Endothelial cell (in vitro differentiated cells): ENCODE results near the gene SUPT20HL1. TPM values are rescaled to one million over a fixed set of nuclear protein-coding genes. Genes with fewer than 3 reads are reported as not detected.

Source experiments
- DNase-seq: peaks from one replicate; pipeline ENCODE4 v3.0.0; 2021; ENCODE audit warnings: low spot score
- H3K27ac Mint-ChIP-seq: one replicate; pipeline ENCODE4 v1.8.0; 2021; ENCODE audit warnings: mixed read lengths, inconsistent platforms; ENCODE audit not compliant: unreplicated experiment
- H3K27me3 Mint-ChIP-seq: one replicate; pipeline ENCODE4 v1.8.0; 2021; ENCODE audit warnings: mild to moderate bottlenecking, moderate library complexity, mixed read lengths, inconsistent platforms; ENCODE audit not compliant: unreplicated experiment
- H3K36me3 Mint-ChIP-seq: one replicate; pipeline ENCODE4 v1.8.0; 2021; ENCODE audit warnings: mild to moderate bottlenecking, low read depth, mixed read lengths, inconsistent platforms; ENCODE audit not compliant: unreplicated experiment
- H3K4me1 Mint-ChIP-seq: one replicate; pipeline ENCODE4 v1.8.0; 2021; ENCODE audit warnings: mild to moderate bottlenecking, mixed read lengths, inconsistent platforms; ENCODE audit not compliant: unreplicated experiment
- H3K4me3 Mint-ChIP-seq: one replicate; pipeline ENCODE4 v1.8.0; 2021; ENCODE audit warnings: mild to moderate bottlenecking, mixed read lengths, inconsistent platforms; ENCODE audit not compliant: unreplicated experiment
- H3K9me3 Mint-ChIP-seq: one replicate; pipeline ENCODE4 v1.8.0; 2021; ENCODE audit warnings: mixed read lengths, inconsistent platforms; ENCODE audit not compliant: unreplicated experiment
- total RNA-seq: library from RNA; stranded (reverse); fragmentation: NEBNext Ultra II Directional; extraction: Animal tissue kit (Norgen Biotek cat#: 25700); gene quantifications from one replicate; pipeline ENCODE4 v1.2.1, GENCODE V29; 2021; ENCODE audit not compliant: unreplicated experiment
- TF ChIP-seq, protein P1 (sequence below): fragments of 200-600 bp; sonication (generic); IDR thresholded peaks from one replicate; pipeline ENCODE4 v1.5.0; 2021; ENCODE audit warnings: antibody characterized with exemption; ENCODE audit not compliant: unreplicated experiment

Gene SUPT20HL1
- total RNA-seq, 1 donor from 2014 or later: not detected

DNA sequence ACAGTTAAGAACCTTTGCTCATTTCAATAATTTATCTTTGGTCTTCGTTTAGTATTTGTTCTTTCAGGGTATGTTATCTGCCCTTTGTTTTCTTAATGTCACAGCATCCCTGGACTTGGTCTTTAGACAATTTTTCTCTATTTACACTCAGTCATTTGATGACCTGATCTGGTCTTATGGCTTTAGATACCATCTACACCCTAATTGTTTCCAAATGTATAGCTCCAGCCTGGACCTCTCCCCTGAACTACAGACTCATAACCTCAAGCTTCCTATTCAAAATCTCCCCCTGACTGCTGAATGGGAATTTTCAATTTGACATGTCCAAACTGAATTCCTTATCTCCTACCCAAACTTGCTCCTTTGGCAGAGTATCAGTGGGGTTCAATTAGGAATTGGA lies 42.9 kb upstream of the SUPT20HL1 start:
- DNase-seq: no peak
- Mint-ChIP-seq H3K4me1 (no peaks in the 10 kb centered on the region), H3K4me3 (no peak overlapping the region), H3K27me3 (no peaks in the 10 kb centered on the region), H3K9me3 (no peaks in the 10 kb centered on the region), H3K36me3 (no peaks in the 10 kb centered on the region), H3K27ac (no peak overlapping the region)
- TF ChIP-seq, protein P1, sequence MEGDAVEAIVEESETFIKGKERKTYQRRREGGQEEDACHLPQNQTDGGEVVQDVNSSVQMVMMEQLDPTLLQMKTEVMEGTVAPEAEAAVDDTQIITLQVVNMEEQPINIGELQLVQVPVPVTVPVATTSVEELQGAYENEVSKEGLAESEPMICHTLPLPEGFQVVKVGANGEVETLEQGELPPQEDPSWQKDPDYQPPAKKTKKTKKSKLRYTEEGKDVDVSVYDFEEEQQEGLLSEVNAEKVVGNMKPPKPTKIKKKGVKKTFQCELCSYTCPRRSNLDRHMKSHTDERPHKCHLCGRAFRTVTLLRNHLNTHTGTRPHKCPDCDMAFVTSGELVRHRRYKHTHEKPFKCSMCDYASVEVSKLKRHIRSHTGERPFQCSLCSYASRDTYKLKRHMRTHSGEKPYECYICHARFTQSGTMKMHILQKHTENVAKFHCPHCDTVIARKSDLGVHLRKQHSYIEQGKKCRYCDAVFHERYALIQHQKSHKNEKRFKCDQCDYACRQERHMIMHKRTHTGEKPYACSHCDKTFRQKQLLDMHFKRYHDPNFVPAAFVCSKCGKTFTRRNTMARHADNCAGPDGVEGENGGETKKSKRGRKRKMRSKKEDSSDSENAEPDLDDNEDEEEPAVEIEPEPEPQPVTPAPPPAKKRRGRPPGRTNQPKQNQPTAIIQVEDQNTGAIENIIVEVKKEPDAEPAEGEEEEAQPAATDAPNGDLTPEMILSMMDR: no peak

DNA sequence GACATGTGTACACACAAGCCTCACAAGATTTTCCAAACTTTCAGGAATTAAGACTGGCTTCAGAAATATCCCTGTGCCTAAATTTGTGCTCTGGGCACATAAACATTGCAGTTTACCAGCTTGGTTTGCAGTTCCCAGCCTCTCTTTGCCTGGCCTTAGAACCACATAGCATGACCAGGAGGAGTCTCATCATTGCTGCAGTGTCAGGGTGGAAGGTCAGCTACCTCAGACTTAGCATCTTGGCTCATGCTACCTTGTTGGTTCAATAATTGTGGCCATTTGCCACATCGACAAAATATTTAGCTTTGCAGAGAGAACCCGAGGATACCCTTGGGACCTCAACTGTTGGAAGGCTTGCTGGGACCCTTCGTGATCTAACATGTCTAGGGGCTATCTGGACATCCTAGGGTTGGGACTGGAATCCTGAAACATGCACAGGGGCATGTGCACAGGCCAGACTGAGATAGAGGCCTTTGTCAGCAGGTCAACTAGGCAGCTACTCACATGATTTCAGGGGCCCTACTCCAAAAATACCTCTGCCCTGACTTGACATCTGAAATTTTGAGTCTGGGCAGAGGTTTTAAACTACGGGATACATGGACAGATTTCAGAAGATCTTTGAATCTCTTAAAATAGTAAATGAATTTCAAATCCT lies 38.6 kb upstream of the SUPT20HL1 start:
- no peak for DNase-seq
- no peak overlapping the region for H3K27ac Mint-ChIP-seq
- H3K36me3 Mint-ChIP-seq: no peaks in the 10 kb centered on the region
- TF ChIP-seq, protein P1: no peak
- H3K9me3 Mint-ChIP-seq: no peaks in the 10 kb centered on the region
- no peak overlapping the region for H3K4me3 Mint-ChIP-seq
- no peaks in the 10 kb centered on the region for H3K27me3 Mint-ChIP-seq
- H3K4me1 Mint-ChIP-seq: no peaks in the 10 kb centered on the region

GRCh38 chrX:24325231-24325630 lies 35.2 kb upstream of the SUPT20HL1 start:
- H3K4me1 Mint-ChIP-seq: no peaks in the 10 kb centered on the region
- TF ChIP-seq, protein P1: no peak
- no peaks in the 10 kb centered on the region for H3K36me3 Mint-ChIP-seq
- H3K9me3 Mint-ChIP-seq: no peaks in the 10 kb centered on the region
- DNase-seq: no peak
- H3K27ac Mint-ChIP-seq: no peak overlapping the region
- H3K4me3 Mint-ChIP-seq: no peak overlapping the region
- no peaks in the 10 kb centered on the region for H3K27me3 Mint-ChIP-seq

DNA sequence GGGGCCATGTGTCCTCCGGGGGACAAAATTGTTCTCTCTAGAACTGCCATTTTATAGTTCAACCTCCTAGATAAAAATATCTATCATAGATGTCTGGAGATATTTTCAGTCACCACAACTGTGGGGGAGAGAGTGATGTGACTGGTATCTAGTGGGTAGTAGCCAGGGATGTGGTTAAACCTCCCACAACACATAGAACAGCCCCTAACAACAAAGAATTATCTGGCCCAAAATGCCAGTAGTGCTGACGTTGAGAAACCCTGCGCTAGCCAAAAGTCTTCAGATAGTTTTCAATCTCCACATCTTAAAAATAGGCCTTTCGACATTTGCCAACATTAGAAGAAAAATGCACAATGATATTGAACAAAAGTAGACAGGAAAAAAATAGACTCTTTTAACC lies 27.6 kb upstream of the SUPT20HL1 start:
- Mint-ChIP-seq H3K27ac (no peak overlapping the region), H3K36me3 (no peaks in the 10 kb centered on the region), H3K4me3 (no peak overlapping the region), H3K9me3 (no peaks in the 10 kb centered on the region), H3K27me3 (no peaks in the 10 kb centered on the region), H3K4me1 (no peaks in the 10 kb centered on the region)
- DNase-seq: no peak
- TF ChIP-seq, protein P1: no peak

DNA sequence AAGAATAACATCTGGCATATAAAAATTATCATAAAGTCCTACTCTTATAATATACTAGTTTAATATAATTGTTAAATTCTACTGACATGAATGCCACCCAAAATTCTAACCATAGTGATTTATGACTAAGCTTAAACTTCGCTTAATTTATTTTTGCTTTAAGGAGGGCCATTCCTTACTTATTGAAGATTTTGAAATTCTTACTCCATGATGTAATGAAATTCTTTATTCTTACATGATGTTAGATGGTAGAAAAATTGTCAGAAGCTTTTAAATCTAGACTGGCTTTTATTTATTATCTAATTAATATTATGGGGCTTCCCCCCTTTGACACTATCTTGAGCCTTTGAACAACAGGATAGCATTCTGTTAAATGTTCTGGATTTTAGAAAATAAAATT lies 27.1 kb upstream of the SUPT20HL1 start:
- Mint-ChIP-seq H3K27me3 (no peaks in the 10 kb centered on the region), H3K27ac (no peak overlapping the region), H3K36me3 (no peaks in the 10 kb centered on the region), H3K4me3 (no peak overlapping the region), H3K4me1 (no peaks in the 10 kb centered on the region), H3K9me3 (no peaks in the 10 kb centered on the region)
- TF ChIP-seq, protein P1: no peak
- DNase-seq: no peak
